Vagina (tissue), 2 donors: Measurements from ENCODE around the gene EPB42.

ENCODE experiments used
- CTCF ChIP-seq, 3 experiments: fragments of 450-650 bp in 2 of 3; fragments of 200-600 bp in 1 of 3; sonication (generic) in 1 of 3; IDR thresholded peaks; one replicate each; pipeline ENCODE4 v1.5.1; 2017 to 2019; ENCODE audit warnings: antibody characterized with exemption in 3 of 3, mild to moderate bottlenecking in 2 of 3, moderate library complexity in 2 of 3
- POLR2A ChIP-seq, 2 donors: fragments of 450-650 bp; IDR thresholded peaks; one replicate each; pipeline ENCODE4 v1.6.1; 2017; ENCODE audit warnings: antibody characterized with exemption in 2 of 2, mild to moderate bottlenecking in 2 of 2, moderate library complexity in 2 of 2

GRCh38 chr15:43256341-43256740, 35.5 kb upstream of the EPB42 start:
- TF ChIP-seq POLR2A (IDR thresholded peaks at IDR 0.05), result no peak
- TF ChIP-seq CTCF (IDR thresholded peaks at IDR 0.05), result no peak
